ENCODE measurements around the gene MAP7. TPM values are rescaled to one million over a fixed set of nuclear protein-coding genes. Genes with fewer than 3 reads are reported as not detected.

MAP7 gene
- total and polyA plus RNA-seq, 10 donors: 0.67 to 4.9 (median 3.0) TPM

DNA sequence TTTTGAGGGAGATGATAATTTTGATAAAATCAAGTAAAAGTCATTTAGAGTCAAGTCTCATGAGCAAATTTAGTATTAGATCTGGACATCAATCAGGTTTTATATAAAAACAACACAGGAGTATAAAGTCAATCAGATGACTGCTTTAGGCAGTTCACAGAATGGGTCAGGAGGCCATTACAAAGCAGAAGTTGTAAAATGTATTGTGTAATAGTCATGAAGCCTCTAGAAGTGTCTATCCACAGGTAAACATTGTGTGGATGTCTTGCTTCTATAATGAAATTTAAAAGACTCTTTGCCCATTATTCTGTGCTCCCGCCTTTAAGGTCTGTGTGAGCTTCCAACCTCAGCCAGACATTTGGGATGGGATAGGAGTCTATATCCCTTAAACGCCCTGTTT lies 28.8 kb downstream of the MAP7 start:
- Histone ChIP-seq H3K36me3 (no peaks in the 10 kb centered on the region), H3K4me1 (peaks cover 0 to 17% (median 6%) of the 10 kb centered on the region in 6 donors), H3K27me3 (replicated peaks in 1 of 7) (no peaks in the 10 kb centered on the region), H3K27ac (no peak overlapping the region), H3K9me3 (no peaks in the 10 kb centered on the region), H3K4me3 (no peak overlapping the region)
- no peak for DNase-seq
- whole genome bisulfite sequencing, 5 donors: 64 to 88% (median 73%) methylated on average over 2 of the region's 2 CpGs
- intact Hi-C loops (cut with DNase I; ENCODE audit: low total_unique reads): no loop called here
- no peak for TF ChIP-seq CTCF (IDR thresholded peaks at IDR 0.05 in 8 of 11, conservative IDR thresholded peaks at IDR 0.05 in 3 of 11)
- no peak for TF ChIP-seq POLR2AphosphoS5 (IDR thresholded peaks at IDR 0.05)
- TF ChIP-seq POLR2A (IDR thresholded peaks at IDR 0.05): no peak

GRCh38 chr6:136520517-136520916 lies 29.7 kb downstream of the MAP7 start:
- WGBS, 5 donors: 91 to 97% (median 94%) methylated on average over 3 of the region's 3 CpGs
- Histone ChIP-seq H3K27me3 (replicated peaks in 1 of 7) (peaks cover 0 to 3% (median 0%) of the 10 kb centered on the region in 7 donors), H3K27ac (no peak overlapping the region), H3K9me3 (no peaks in the 10 kb centered on the region), H3K4me1 (peaks cover 0 to 7% (median under 1%) of the 10 kb centered on the region in 6 donors), H3K36me3 (no peaks in the 10 kb centered on the region), H3K4me3 (no peak overlapping the region)
- no peak for DNase-seq
- no peak for TF ChIP-seq POLR2AphosphoS5 (IDR thresholded peaks at IDR 0.05)
- TF ChIP-seq POLR2A (IDR thresholded peaks at IDR 0.05): no peak
- TF ChIP-seq CTCF (IDR thresholded peaks at IDR 0.05 in 8 of 11, conservative IDR thresholded peaks at IDR 0.05 in 3 of 11): no peak
- intact Hi-C loops (cut with DNase I; ENCODE audit: low total_unique reads): no loop called here

DNA sequence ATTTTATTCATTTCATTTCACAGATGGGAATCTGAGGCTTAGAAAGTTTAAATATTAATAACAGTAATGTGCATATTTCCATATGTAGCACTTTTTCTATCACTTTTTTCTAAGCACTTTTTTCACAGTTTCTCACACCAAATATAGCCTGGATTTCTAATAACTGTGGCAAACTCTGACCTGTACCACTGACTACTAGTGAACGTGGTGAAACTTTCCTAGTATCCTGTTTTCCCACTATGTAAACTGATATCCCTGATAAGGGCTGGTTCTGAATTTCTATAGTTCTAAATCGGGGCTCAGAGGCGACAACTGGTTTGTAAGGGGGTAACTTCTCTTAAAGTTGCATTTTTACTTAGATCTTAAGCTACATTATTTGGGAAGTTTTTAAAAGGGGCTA lies 32.6 kb downstream of the MAP7 start:
- H3K4me3 ChIP-seq: no peak overlapping the region

DNA sequence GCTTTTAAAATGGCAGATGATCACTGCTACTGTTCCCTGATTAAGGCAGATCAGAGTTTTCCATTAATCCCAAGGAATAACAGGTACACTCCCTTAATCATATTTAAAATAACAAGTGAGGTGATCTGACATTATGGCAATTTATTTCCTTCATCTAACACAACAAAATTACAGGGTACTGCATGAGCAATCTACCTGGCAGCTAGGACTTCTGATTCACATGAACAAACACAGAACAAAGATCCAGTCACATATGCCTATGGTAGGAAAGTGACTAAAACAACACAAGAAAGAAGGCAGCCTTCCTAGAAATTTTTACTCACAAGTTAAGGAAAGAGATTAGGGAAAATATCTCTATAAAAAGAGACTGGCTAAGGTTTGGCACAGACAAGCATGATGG lies 33.2 kb downstream of the MAP7 start:
- Histone ChIP-seq H3K27ac (no peak overlapping the region), H3K9me3 (no peaks in the 10 kb centered on the region), H3K36me3 (no peaks in the 10 kb centered on the region), H3K4me3 (no peak overlapping the region), H3K4me1 (no peaks in the 10 kb centered on the region), H3K27me3 (replicated peaks in 1 of 7) (peaks cover 0 to 3% (median 0%) of the 10 kb centered on the region in 7 donors)
- TF ChIP-seq POLR2A (IDR thresholded peaks at IDR 0.05) (no peak), POLR2AphosphoS5 (IDR thresholded peaks at IDR 0.05) (no peak)
- intact Hi-C loops (cut with DNase I; ENCODE audit: low total_unique reads): no loop called here
- no peak for DNase-seq

More for the DNA sequence above, 32.6 kb downstream of the MAP7 start:
- Histone ChIP-seq H3K4me1 (no peaks in the 10 kb centered on the region), H3K9me3 (no peaks in the 10 kb centered on the region), H3K36me3 (no peaks in the 10 kb centered on the region), H3K27me3 (replicated peaks in 1 of 7) (peaks cover 0 to 3% (median 0%) of the 10 kb centered on the region in 7 donors), H3K27ac (no peak overlapping the region)
- no peak for DNase-seq
- intact Hi-C loops (cut with DNase I; ENCODE audit: low total_unique reads): no loop called here
- no peak for TF ChIP-seq POLR2AphosphoS5 (IDR thresholded peaks at IDR 0.05)
- TF ChIP-seq CTCF (IDR thresholded peaks at IDR 0.05 in 8 of 11, conservative IDR thresholded peaks at IDR 0.05 in 3 of 11): no peak
- TF ChIP-seq POLR2A (IDR thresholded peaks at IDR 0.05): no peak
- WGBS, 5 donors: 81 to 89% (median 86%) methylated on average over 3 of the region's 3 CpGs

- no peak overlapping the region for H3K4me3 ChIP-seq
- no peak overlapping the region for H3K27ac ChIP-seq
- no peaks in the 10 kb centered on the region for H3K36me3 ChIP-seq
- 89 to 94% (median 91%) methylated on average over 4 of the region's 4 CpGs for WGBS, 5 donors
- H3K9me3 ChIP-seq: no peaks in the 10 kb centered on the region
- no peaks in the 10 kb centered on the region for H3K4me1 ChIP-seq
- peaks cover 0 to 3% (median 0%) of the 10 kb centered on the region in 7 donors for H3K27me3 ChIP-seq (replicated peaks in 1 of 7)
- TF ChIP-seq POLR2A (IDR thresholded peaks at IDR 0.05): no peak
- TF ChIP-seq POLR2AphosphoS5 (IDR thresholded peaks at IDR 0.05): no peak
- TF ChIP-seq CTCF (IDR thresholded peaks at IDR 0.05 in 8 of 11, conservative IDR thresholded peaks at IDR 0.05 in 3 of 11): no peak
- intact Hi-C loops (cut with DNase I; ENCODE audit: low total_unique reads): no loop called here
- no peak for DNase-seq
Observed at GRCh38 chr6:136514591-136514990, 35.6 kb downstream of the MAP7 start.
